Caco-2 (cell line): ENCODE results near the gene AUTS2. TPM values are rescaled to one million over a fixed set of nuclear protein-coding genes. Genes with fewer than 3 reads are reported as not detected.

Experiments used
- BruUV-seq: library from RNA; stranded (reverse); fragments of 400-500 nt; replicated peaks from 2 replicates; lab custom pipeline; 2021; lab: Mats Ljungman, UMichigan
- CTCF ChIA-PET: fragments of 300-600 bp; sonication (Branson Sonifier 250); formaldehyde crosslinking; loops from one replicate; lab custom pipeline; 2022; ENCODE audit warnings: antibody characterized with exemption; lab: Charles Lee
- POLR2A ChIA-PET: fragments of 300-600 bp; sonication (Branson Sonifier 250); formaldehyde crosslinking; loops from one replicate; lab custom pipeline; 2022; ENCODE audit warnings: antibody characterized with exemption; lab: Charles Lee
- DNase-seq, 2 experiments: peaks; one replicate each; pipeline versions ENCODE4 v3.0.0 to v3.0.0-alpha.2; 2020 to 2022
- H3K27me3 ChIP-seq: replicated peaks from 2 replicates; pipeline ENCODE4 v1.6.0; 2011; ENCODE audit warnings: low read length; ENCODE audit not compliant: control insufficient read depth, insufficient read depth
- H3K36me3 ChIP-seq: 2 replicates; pipeline ENCODE4 v1.5.1; 2011; ENCODE audit warnings: low read length; ENCODE audit not compliant: control insufficient read depth, insufficient read depth
- H3K4me1 ChIP-seq: fragments of 250-450 bp; sonication (Bioruptor Pico); 2 replicates; pipeline ENCODE4 v1.5.1; 2020; ENCODE audit warnings: mild to moderate bottlenecking
- H3K4me3 ChIP-seq: 2 replicates; pipeline ENCODE4 v1.5.1; 2011; ENCODE audit warnings: low read depth, mild to moderate bottlenecking, control low read depth, low read length
- H3K9me3 ChIP-seq: fragments of 250-450 bp; sonication (Bioruptor Pico); 2 replicates; pipeline ENCODE4 v1.5.1; 2020; ENCODE audit warnings: mild to moderate bottlenecking, moderate library complexity
- H3K27ac Mint-ChIP-seq: one replicate; pipeline ENCODE4 v1.8.0; 2022; ENCODE audit warnings: mixed read lengths; ENCODE audit not compliant: unreplicated experiment
- H3K27me3 Mint-ChIP-seq: one replicate; pipeline ENCODE4 v1.8.0; 2022; ENCODE audit warnings: mixed read lengths; ENCODE audit not compliant: insufficient read depth, unreplicated experiment
- H3K36me3 Mint-ChIP-seq: one replicate; pipeline ENCODE4 v1.8.0; 2022; ENCODE audit warnings: mild to moderate bottlenecking, mixed read lengths; ENCODE audit not compliant: insufficient read depth, unreplicated experiment
- H3K4me1 Mint-ChIP-seq: one replicate; pipeline ENCODE4 v1.8.0; 2022; ENCODE audit warnings: low read depth, mixed read lengths; ENCODE audit not compliant: unreplicated experiment
- H3K4me3 Mint-ChIP-seq: one replicate; pipeline ENCODE4 v1.8.0; 2022; ENCODE audit warnings: mild to moderate bottlenecking, moderate library complexity, mixed read lengths; ENCODE audit not compliant: unreplicated experiment
- H3K9me3 Mint-ChIP-seq: one replicate; pipeline ENCODE4 v1.8.0; 2022; ENCODE audit warnings: mixed read lengths; ENCODE audit not compliant: unreplicated experiment
- intact Hi-C: fragments of 100-400 bp; cut with micrococcal nuclease; formaldehyde crosslinking; loops from one replicate; pipeline ENCODE4 v1.10.0; 2022; ENCODE audit not compliant: unreplicated experiment
- total RNA-seq: library from RNA; stranded (reverse); gene quantifications from 2 replicates; pipeline ENCODE4 v1.2.3, GENCODE V29; 2022
- TF ChIP-seq, protein P1 (sequence below), 2 experiments: fragments of 200-600 bp in 1 of 2; IDR thresholded peaks; 1 replicate in 1 of 2; 2 replicates in 1 of 2; pipeline versions ENCODE4 v1.5.1 to v1.8.0; 2011 to 2022; ENCODE audit warnings: antibody characterized with exemption in 1 of 2, control low read depth in 1 of 2, inconsistent platforms in 1 of 2, low read depth in 1 of 2, low read length in 1 of 2, mild to moderate bottlenecking in 1 of 2, moderate library complexity in 1 of 2; ENCODE audit not compliant: insufficient read depth in 1 of 2, severe bottlenecking in 1 of 2, unreplicated experiment in 1 of 2

The AUTS2 gene
- total RNA-seq, 1 experiment from 2014 or later = 37.1 TPM

DNA sequence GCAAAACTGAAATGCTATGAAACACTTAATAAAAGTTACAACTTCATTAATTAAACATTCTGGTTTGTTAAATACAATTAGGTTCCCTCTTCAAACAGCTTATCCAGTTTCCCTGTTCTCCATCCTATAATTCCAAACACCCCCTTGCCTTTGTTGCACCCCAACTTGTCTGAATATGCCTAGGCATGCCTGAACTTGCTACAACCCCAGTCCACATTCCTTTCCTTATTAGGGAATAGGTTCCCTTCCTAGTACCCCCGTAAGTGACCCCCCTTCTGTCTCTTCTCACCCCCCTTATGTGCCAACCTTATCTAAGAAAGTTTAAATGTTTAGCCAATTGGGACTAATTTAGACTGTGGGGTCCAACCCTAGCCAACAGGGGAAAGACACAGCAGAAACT lies 1238.0 kb downstream of the AUTS2 start:
- Mint-ChIP-seq H3K27ac (no peak overlapping the region), H3K4me3 (no peak overlapping the region), H3K4me1 (no peaks in the 10 kb centered on the region)

GRCh38 chr7:70836946-70837345 lies 1238.7 kb downstream of the AUTS2 start:
- peaks cover 9% of the 10 kb centered on the region for H3K9me3 Mint-ChIP-seq
- no peaks in the 10 kb centered on the region for H3K36me3 Mint-ChIP-seq
- no peaks in the 10 kb centered on the region for H3K4me1 Mint-ChIP-seq
- H3K27me3 ChIP-seq = no peaks in the 10 kb centered on the region
- intact Hi-C loops = no loop called here
- CTCF ChIA-PET = no interaction called here
- H3K36me3 ChIP-seq = no peaks in the 10 kb centered on the region
- H3K4me3 ChIP-seq = no peak overlapping the region
- no peak overlapping the region for H3K27ac Mint-ChIP-seq
- no peaks in the 10 kb centered on the region for H3K4me1 ChIP-seq
- TF ChIP-seq, protein P1, sequence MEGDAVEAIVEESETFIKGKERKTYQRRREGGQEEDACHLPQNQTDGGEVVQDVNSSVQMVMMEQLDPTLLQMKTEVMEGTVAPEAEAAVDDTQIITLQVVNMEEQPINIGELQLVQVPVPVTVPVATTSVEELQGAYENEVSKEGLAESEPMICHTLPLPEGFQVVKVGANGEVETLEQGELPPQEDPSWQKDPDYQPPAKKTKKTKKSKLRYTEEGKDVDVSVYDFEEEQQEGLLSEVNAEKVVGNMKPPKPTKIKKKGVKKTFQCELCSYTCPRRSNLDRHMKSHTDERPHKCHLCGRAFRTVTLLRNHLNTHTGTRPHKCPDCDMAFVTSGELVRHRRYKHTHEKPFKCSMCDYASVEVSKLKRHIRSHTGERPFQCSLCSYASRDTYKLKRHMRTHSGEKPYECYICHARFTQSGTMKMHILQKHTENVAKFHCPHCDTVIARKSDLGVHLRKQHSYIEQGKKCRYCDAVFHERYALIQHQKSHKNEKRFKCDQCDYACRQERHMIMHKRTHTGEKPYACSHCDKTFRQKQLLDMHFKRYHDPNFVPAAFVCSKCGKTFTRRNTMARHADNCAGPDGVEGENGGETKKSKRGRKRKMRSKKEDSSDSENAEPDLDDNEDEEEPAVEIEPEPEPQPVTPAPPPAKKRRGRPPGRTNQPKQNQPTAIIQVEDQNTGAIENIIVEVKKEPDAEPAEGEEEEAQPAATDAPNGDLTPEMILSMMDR (IDR thresholded peaks at IDR 0.05; ENCODE audit: insufficient read depth in 1 of 2, low read depth in 1 of 2, low read length in 1 of 2, severe bottlenecking in 1 of 2, unreplicated experiment in 1 of 2) = no peak
- no peak for DNase-seq
- POLR2A ChIA-PET = no interaction called here
- H3K4me3 Mint-ChIP-seq = no peak overlapping the region
- BruUV-seq = no TSS peak
- no peaks in the 10 kb centered on the region for H3K9me3 ChIP-seq
- no peaks in the 10 kb centered on the region for H3K27me3 Mint-ChIP-seq

More for the DNA sequence above, 1238.0 kb downstream of the AUTS2 start:
- Histone ChIP-seq H3K4me3 (no peak overlapping the region), H3K4me1 (no peaks in the 10 kb centered on the region), H3K27me3 (no peaks in the 10 kb centered on the region), H3K9me3 (no peaks in the 10 kb centered on the region), H3K36me3 (no peaks in the 10 kb centered on the region)
- no peak for DNase-seq
- intact Hi-C loops = no loop called here
- H3K9me3 Mint-ChIP-seq = peaks cover 7% of the 10 kb centered on the region
- no peaks in the 10 kb centered on the region for H3K27me3 Mint-ChIP-seq
- ChIA-PET POLR2A (no interaction called here), CTCF (no interaction called here)
- no peaks in the 10 kb centered on the region for H3K36me3 Mint-ChIP-seq
- TF ChIP-seq, protein P1 (IDR thresholded peaks at IDR 0.05; ENCODE audit: insufficient read depth in 1 of 2, low read depth in 1 of 2, low read length in 1 of 2, severe bottlenecking in 1 of 2, unreplicated experiment in 1 of 2) = no peak
- BruUV-seq = no TSS peak

DNA sequence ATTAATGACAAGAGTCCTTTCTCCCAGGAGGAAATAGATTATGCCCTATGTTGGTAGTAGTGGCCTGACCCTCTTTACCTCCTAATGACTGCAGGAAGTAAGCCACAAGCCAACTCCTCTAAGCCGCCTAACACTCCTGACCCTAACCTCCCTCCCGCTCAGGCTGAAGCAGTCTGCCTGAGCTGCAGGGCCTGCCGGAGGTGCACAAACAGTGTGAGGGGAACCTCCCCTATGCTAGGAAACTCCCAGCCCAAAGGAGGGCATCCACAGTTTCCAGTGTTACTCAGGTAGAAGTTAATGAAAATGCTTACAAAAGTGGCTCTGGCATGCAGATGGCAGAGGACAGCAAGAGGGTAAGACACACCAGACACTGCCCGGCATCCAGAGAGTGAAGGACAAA lies 1239.3 kb downstream of the AUTS2 start:
- BruUV-seq = no TSS peak

More for the DNA sequence above, 1239.3 kb downstream of the AUTS2 start:
- no peak for DNase-seq
- CTCF ChIA-PET = no interaction called here
- Mint-ChIP-seq H3K4me1 (no peaks in the 10 kb centered on the region), H3K9me3 (peaks cover 9% of the 10 kb centered on the region), H3K27me3 (no peaks in the 10 kb centered on the region), H3K36me3 (no peaks in the 10 kb centered on the region), H3K4me3 (no peak overlapping the region), H3K27ac (no peak overlapping the region)
- TF ChIP-seq, protein P1 (IDR thresholded peaks at IDR 0.05; ENCODE audit: insufficient read depth in 1 of 2, low read depth in 1 of 2, low read length in 1 of 2, severe bottlenecking in 1 of 2, unreplicated experiment in 1 of 2) = no peak
- Histone ChIP-seq H3K4me1 (no peaks in the 10 kb centered on the region), H3K9me3 (no peaks in the 10 kb centered on the region), H3K4me3 (no peak overlapping the region), H3K36me3 (no peaks in the 10 kb centered on the region), H3K27me3 (no peaks in the 10 kb centered on the region)
- intact Hi-C loops = no loop called here
- POLR2A ChIA-PET = no interaction called here
